ENCODE data around the gene CPA2. TPM values are rescaled to one million over a fixed set of nuclear protein-coding genes. Genes with fewer than 3 reads are reported as not detected.

Gene CPA2
- total RNA-seq, 1 donor from 2014 or later = 0.54 TPM

- no peak for TF ChIP-seq CTCF (IDR thresholded peaks at IDR 0.05; ENCODE audit: unreplicated experiment)
- H3K9me3 Mint-ChIP-seq = no peaks in the 10 kb centered on the region
- no peak overlapping the region for H3K4me3 Mint-ChIP-seq
- peaks cover 5% of the 10 kb centered on the region for H3K36me3 Mint-ChIP-seq
- DNase-seq (ENCODE audit: low spot score in 2 of 2, unreplicated experiment in 2 of 2) = no peak
- no peaks in the 10 kb centered on the region for H3K27me3 Mint-ChIP-seq (ENCODE audit: low read depth)
- no peak overlapping the region for H3K27ac Mint-ChIP-seq
- peaks cover 50% of the 10 kb centered on the region for H3K4me1 Mint-ChIP-seq
These were observed 67.2 kb downstream of the CPA2 start for GRCh38 chr7:130333832-130334231.

DNA sequence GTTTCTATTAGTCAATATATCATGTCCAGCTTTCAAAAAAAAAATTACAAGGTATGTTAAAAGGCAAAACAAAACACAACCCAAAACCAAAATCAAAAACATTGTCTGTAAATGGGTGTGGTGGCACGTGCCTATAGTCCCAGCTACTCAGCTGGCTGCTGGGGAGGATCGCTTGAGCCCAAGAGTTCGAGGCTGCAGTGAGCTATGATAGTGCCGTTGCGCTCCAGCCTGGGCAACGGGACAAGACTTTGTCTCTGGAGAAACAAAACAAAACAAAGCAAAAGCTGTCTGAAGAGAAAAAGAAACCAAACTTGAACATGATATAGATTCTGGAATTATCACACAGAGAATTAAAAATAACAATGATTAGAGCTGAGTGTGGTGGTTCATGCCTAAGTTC is 67.6 kb downstream of the CPA2 start:
- H3K36me3 Mint-ChIP-seq = peaks cover 5% of the 10 kb centered on the region
- no peak overlapping the region for H3K27ac Mint-ChIP-seq
- H3K4me1 Mint-ChIP-seq = peaks cover 46% of the 10 kb centered on the region
- no peaks in the 10 kb centered on the region for H3K27me3 Mint-ChIP-seq (ENCODE audit: low read depth)
- H3K4me3 Mint-ChIP-seq = no peak overlapping the region
- no peak for TF ChIP-seq CTCF (IDR thresholded peaks at IDR 0.05; ENCODE audit: unreplicated experiment)
- no peak for DNase-seq (ENCODE audit: low spot score in 2 of 2, unreplicated experiment in 2 of 2)
- H3K9me3 Mint-ChIP-seq = no peaks in the 10 kb centered on the region

DNA sequence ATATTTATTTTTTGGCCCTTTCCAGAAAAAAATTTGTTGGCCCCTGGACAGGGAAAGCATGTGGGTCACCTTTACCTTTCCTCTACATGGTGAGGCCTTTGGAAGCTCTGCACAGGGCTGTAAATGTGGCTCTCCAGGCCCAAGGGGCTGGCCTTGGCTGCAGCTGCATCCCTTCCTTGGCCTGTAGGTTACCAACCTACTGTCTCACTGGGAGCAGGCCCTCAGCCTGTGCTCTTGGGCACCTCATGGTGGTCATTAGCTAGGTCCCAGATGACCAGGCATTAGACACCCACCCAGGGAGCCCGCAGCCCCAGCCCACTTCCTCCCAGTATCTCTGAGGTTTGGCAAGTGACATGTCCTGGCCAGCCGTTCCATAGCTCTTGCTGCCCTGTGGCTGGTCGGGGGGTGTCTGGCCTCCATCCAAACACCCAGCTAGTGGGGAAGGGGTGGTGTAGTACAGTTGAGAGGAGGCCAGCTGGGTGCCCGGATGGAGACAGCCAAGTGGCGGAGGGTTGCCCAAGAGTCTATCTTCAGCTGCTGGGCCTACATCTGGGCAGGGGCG is 70.8 kb downstream of the CPA2 start:
- Mint-ChIP-seq H3K9me3 (peaks cover 6% of the 10 kb centered on the region), H3K4me1 (peaks cover 18% of the 10 kb centered on the region), H3K27me3 (ENCODE audit: low read depth) (no peaks in the 10 kb centered on the region), H3K27ac (no peak overlapping the region), H3K4me3 (no peak overlapping the region), H3K36me3 (peaks cover 5% of the 10 kb centered on the region)
- no peak for DNase-seq (ENCODE audit: low spot score in 2 of 2, unreplicated experiment in 2 of 2)
- no peak for TF ChIP-seq CTCF (IDR thresholded peaks at IDR 0.05; ENCODE audit: unreplicated experiment)

DNA sequence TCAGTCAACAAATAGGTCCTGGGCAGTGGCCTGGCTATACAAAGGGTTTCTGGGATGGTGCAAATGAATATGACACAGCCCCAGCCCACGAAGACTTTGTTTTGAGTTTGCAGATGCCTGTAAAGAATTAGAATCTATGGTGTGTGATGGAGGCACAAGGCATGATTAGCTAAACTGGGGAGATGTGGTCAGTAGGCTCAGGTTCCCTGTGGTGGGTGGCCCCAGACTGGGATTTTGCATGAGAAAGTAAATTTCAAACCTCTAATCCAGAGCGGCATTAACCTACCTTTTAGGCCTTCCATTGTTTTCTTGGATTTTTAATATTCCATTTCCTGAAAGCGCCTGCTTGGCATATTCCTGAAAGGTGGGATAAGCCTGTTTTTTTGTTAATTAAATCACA is 71.6 kb downstream of the CPA2 start:
- Mint-ChIP-seq H3K36me3 (peaks cover 7% of the 10 kb centered on the region), H3K9me3 (peaks cover 9% of the 10 kb centered on the region), H3K4me3 (no peak overlapping the region), H3K27ac (no peak overlapping the region), H3K27me3 (ENCODE audit: low read depth) (no peaks in the 10 kb centered on the region), H3K4me1 (peaks cover 13% of the 10 kb centered on the region)
- TF ChIP-seq CTCF (IDR thresholded peaks at IDR 0.05; ENCODE audit: unreplicated experiment) = no peak
- DNase-seq (ENCODE audit: low spot score in 2 of 2, unreplicated experiment in 2 of 2) = no peak

Other genes starting within 250 kb of the CPA2 start
- gene ZC3HC1, start 215.5 kb upstream of the CPA2 start, total RNA-seq = 21.0 to 25.7 TPM (median 22.4 TPM) in 3 replicates
- 44.4 to 50.4 TPM (median 45.9 TPM) in 3 replicates for gene KLHDC10, start 196.3 kb upstream of the CPA2 start, total RNA-seq
- 23.9 to 27.8 TPM (median 23.9 TPM) in 3 replicates for gene TMEM209, start 61.5 kb upstream of the CPA2 start, total RNA-seq
- not detected in 3 replicates for gene SSMEM1, start 59.0 kb upstream of the CPA2 start, total RNA-seq
- 3.9 to 5.8 TPM (median 4.1 TPM) in 3 replicates for gene CPA4, start 26.3 kb downstream of the CPA2 start, total RNA-seq
- gene CPA5, start 78.0 kb downstream of the CPA2 start, total RNA-seq = 0.58 TPM in 1 of 3 replicates, not detected in the others
- gene CPA1, start 113.6 kb downstream of the CPA2 start, total RNA-seq = 0.75 to 1.4 TPM (median 1.1 TPM) in 3 replicates
- 21.7 to 22.5 TPM (median 22.1 TPM) in 3 replicates for gene CEP41, start 174.2 kb downstream of the CPA2 start, total RNA-seq
- gene MEST, start 225.2 kb downstream of the CPA2 start, total RNA-seq = 598 to 626 TPM (median 616 TPM) in 3 replicates